GM18861 (cell line): Measurements from ENCODE around the gene MROH9.

Source experiments
- ATAC-seq: cut with Tn5 transposase; IDR thresholded peaks from one replicate; pipeline ENCODE4 v1.9.1; 2021; ENCODE audit not compliant: unreplicated experiment

MROH9 gene

GRCh38 chr1:170967042-170967910, 31.9 kb downstream of the MROH9 start:
- ATAC-seq = peak; percentile 72

GRCh38 chr1:170970256-170970655, 34.9 kb downstream of the MROH9 start:
- ATAC-seq = no peak

GRCh38 chr1:170978371-170978910, 43.1 kb downstream of the MROH9 start:
- ATAC-seq = no peak

- ATAC-seq = no peak
These were observed 50.1 kb downstream of the MROH9 start for GRCh38 chr1:170985406-170985805.

- ATAC-seq = no peak
These were observed 51.6 kb downstream of the MROH9 start for GRCh38 chr1:170986901-170987300.

- ATAC-seq = no peak
These were observed 52.1 kb downstream of the MROH9 start for GRCh38 chr1:170987424-170987823.

GRCh38 chr1:170993151-170993550, 57.8 kb downstream of the MROH9 start:
- ATAC-seq = no peak

GRCh38 chr1:170993717-170994116, 58.4 kb downstream of the MROH9 start:
- no peak for ATAC-seq

GRCh38 chr1:171014880-171015279, 79.5 kb downstream of the MROH9 start:
- no peak for ATAC-seq

GRCh38 chr1:171017426-171017825, 82.1 kb downstream of the MROH9 start:
- ATAC-seq = no peak

- ATAC-seq = no peak
These were observed 84.6 kb downstream of the MROH9 start for GRCh38 chr1:171019971-171020370.

GRCh38 chr1:171032822-171033702, 97.7 kb downstream of the MROH9 start:
- ATAC-seq = no peak

GRCh38 chr1:171037626-171038025, 102.3 kb downstream of the MROH9 start:
- no peak for ATAC-seq

- no peak for ATAC-seq
These were observed 103.0 kb downstream of the MROH9 start for GRCh38 chr1:171038284-171038683.

GRCh38 chr1:171048014-171048413, 112.7 kb downstream of the MROH9 start:
- ATAC-seq = no peak

- ATAC-seq = no peak
These were observed 117.6 kb downstream of the MROH9 start for GRCh38 chr1:171052977-171053376.

- no peak for ATAC-seq
These were observed 120.8 kb downstream of the MROH9 start for GRCh38 chr1:171055966-171056643.

GRCh38 chr1:171061425-171062143, 126.2 kb downstream of the MROH9 start:
- ATAC-seq = no peak

GRCh38 chr1:171062902-171063301, 127.6 kb downstream of the MROH9 start:
- ATAC-seq = no peak

- ATAC-seq = no peak
These were observed 139.7 kb downstream of the MROH9 start for GRCh38 chr1:171075041-171075440.
